PC-3 (cell line): ENCODE measurements around the gene PRADC1.

ENCODE experiments used
- CTCF ChIP-seq: fragments of 300-600 bp; sonication (generic); conservative IDR thresholded peaks from 2 replicates; pipeline ENCODE4 v1.5.1; 2017; ENCODE audit warnings: antibody characterized with exemption, low read depth, mild to moderate bottlenecking, low read length
- EZH2 ChIP-seq: fragments of 300-600 bp; sonication (generic); IDR thresholded peaks from one replicate; pipeline ENCODE4 v1.6.1; 2017; ENCODE audit warnings: antibody characterized with exemption, mild to moderate bottlenecking, low read length; ENCODE audit not compliant: unreplicated experiment

DNA sequence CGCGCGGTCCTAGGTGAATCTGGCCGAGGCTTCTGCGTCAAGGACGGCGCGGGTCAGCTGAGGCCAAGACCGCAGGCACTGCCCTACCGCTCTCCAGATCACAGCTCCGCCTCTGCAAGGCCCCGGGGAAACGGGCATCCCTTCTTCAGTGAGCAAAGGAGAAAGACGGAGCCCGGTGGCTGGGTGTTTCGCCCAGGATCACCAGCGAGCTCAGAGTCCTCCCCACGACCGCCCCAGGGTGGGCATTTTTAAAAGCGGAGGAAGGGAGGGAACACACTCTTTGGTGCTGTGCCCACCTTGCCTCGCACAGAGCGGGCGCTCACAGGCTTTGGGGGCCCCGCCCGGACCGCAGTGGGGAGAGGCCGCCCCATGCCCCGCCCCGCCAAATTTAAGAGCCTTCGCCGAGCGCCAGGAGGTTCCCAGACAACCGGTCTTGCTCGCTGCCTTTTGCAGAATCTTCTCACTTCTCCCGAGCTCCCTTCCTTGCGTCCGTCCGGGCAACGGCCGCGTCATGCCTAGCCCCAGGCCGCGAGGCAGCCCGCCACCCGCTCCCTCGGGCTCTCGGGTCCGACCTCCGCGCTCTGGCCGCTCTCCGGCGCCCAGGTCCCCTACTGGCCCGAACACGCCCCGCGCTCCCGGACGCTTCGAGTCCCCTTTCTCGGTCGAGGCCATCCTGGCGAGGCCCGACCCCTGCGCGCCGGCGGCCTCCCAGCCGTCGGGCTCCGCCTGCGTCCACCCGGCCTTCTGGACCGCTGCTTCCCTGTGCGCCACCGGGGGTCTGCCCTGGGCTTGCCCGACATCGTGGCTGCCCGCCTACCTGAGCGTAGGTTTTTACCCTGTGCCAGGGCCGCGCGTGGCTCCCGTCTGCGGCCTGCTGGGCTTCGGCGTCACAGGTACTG lies 30.6 kb downstream of the PRADC1 start, which contains the start of gene NOTO:
- TF ChIP-seq CTCF (no peak), EZH2 (peak; percentile 88)
